Measurements from ENCODE around the gene AGMO. TPM values are rescaled to one million over a fixed set of nuclear protein-coding genes. Genes with fewer than 3 reads are reported as not detected.

AGMO gene
- total RNA-seq, 1 experiment from 2014 or later, result 0.77 TPM

GRCh38 chr7:15556339-15557105, 5.3 kb downstream of the AGMO start:
- ATAC-seq (no peak), DNase-seq (ENCODE audit: low spot score) (no peak)
- H3K36me3 Mint-ChIP-seq, result no peaks in the 10 kb centered on the region
- no peaks in the 10 kb centered on the region for H3K27me3 Mint-ChIP-seq (ENCODE audit: low read depth)
- POLR2A ChIA-PET, result no interaction called here
- no peak overlapping the region for H3K27ac Mint-ChIP-seq
- no peak overlapping the region for H3K4me3 Mint-ChIP-seq
- CTCF ChIA-PET, result interaction anchor here (0.6 kb wide), 1 partner anchor 417 kb away, joined by 6 read pairs; no protein-coding TSS in a partner anchor
- no peaks in the 10 kb centered on the region for H3K9me3 Mint-ChIP-seq
- TF ChIP-seq, protein P1, sequence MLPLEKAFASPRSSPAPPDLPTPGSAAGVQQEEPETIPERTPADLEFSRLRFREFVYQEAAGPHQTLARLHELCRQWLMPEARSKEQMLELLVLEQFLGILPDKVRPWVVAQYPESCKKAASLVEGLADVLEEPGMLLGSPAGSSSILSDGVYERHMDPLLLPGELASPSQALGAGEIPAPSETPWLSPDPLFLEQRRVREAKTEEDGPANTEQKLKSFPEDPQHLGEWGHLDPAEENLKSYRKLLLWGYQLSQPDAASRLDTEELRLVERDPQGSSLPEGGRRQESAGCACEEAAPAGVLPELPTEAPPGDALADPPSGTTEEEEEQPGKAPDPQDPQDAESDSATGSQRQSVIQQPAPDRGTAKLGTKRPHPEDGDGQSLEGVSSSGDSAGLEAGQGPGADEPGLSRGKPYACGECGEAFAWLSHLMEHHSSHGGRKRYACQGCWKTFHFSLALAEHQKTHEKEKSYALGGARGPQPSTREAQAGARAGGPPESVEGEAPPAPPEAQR (CRISPR knock-in tag; IDR thresholded peaks at IDR 0.05), result no peak
- TF ChIP-seq TEAD4 (CRISPR knock-in tag; IDR thresholded peaks at IDR 0.05), result no peak
- no peak for TF ChIP-seq MYBL2 (CRISPR knock-in tag; IDR thresholded peaks at IDR 0.05)
- TF ChIP-seq NFE2L1 (CRISPR knock-in tag; IDR thresholded peaks at IDR 0.05), result no peak
- TF ChIP-seq ERG (CRISPR knock-in tag; IDR thresholded peaks at IDR 0.05), result no peak
- TF ChIP-seq, protein P2, sequence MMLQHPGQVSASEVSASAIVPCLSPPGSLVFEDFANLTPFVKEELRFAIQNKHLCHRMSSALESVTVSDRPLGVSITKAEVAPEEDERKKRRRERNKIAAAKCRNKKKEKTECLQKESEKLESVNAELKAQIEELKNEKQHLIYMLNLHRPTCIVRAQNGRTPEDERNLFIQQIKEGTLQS (CRISPR knock-in tag; conservative IDR thresholded peaks at IDR 0.05), result no peak
- no peak for TF ChIP-seq OVOL2 (CRISPR knock-in tag; IDR thresholded peaks at IDR 0.05; ENCODE audit: borderline replicate concordance)
- TF ChIP-seq JUN (CRISPR knock-in tag; IDR thresholded peaks at IDR 0.05), result no peak
- TF ChIP-seq CDX4 (CRISPR knock-in tag; IDR thresholded peaks at IDR 0.05; ENCODE audit: borderline replicate concordance), result no peak
- H3K4me1 Mint-ChIP-seq, result peaks cover 19% of the 10 kb centered on the region

DNA sequence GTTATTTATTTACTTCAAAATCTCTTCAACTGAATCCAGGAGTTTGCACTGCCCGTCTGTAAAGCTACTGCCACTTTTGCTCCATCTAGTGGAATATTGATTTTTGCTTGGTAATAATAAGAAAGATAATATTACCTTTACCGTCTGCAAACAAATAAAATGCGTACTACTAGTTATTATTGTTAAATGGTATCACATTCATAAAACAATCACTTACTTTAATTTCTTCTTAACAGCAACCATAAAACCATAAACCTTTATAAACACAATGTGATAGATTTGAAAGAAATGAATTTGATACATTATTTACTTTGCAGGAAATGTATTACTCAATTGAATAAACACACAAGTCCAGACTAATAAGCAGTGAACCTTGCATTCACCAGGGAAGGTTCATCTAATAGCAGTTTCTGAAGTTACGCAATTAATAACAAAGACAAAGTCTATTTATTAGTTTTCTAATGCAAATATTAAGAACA, 6.4 kb downstream of the AGMO start:
- H3K27ac Mint-ChIP-seq, result no peak overlapping the region
- ChIA-PET CTCF (no interaction called here), POLR2A (no interaction called here)
- TF ChIP-seq MYBL2 (CRISPR knock-in tag; IDR thresholded peaks at IDR 0.05), result no peak
- TF ChIP-seq NR1H2 (CRISPR knock-in tag; IDR thresholded peaks at IDR 0.05), result no peak
- no peak for TF ChIP-seq ZNF396 (CRISPR knock-in tag; IDR thresholded peaks at IDR 0.05; ENCODE audit: borderline replicate concordance)
- no peak for TF ChIP-seq ZMAT4 (CRISPR knock-in tag; IDR thresholded peaks at IDR 0.05)
- TF ChIP-seq CREM (CRISPR knock-in tag; IDR thresholded peaks at IDR 0.05), result no peak
- TF ChIP-seq FOXK1 (CRISPR knock-in tag; IDR thresholded peaks at IDR 0.05), result no peak
- TF ChIP-seq ZNF232 (CRISPR knock-in tag; IDR thresholded peaks at IDR 0.05), result no peak
- TF ChIP-seq AR (CRISPR knock-in tag; IDR thresholded peaks at IDR 0.05), result no peak
- no peak for TF ChIP-seq USF2 (CRISPR knock-in tag; IDR thresholded peaks at IDR 0.05)
- no peak for TF ChIP-seq JUN (CRISPR knock-in tag; IDR thresholded peaks at IDR 0.05)
- no peak for TF ChIP-seq CTCF (IDR thresholded peaks at IDR 0.05)
- TF ChIP-seq NFE2L1 (CRISPR knock-in tag; IDR thresholded peaks at IDR 0.05), result no peak
- no peak for TF ChIP-seq KAT7 (CRISPR knock-in tag; IDR thresholded peaks at IDR 0.05; ENCODE audit: borderline replicate concordance)
- no peak for TF ChIP-seq FOXJ3 (CRISPR knock-in tag; IDR thresholded peaks at IDR 0.05; ENCODE audit: borderline replicate concordance)
- no peak for TF ChIP-seq EMX1 (CRISPR knock-in tag; IDR thresholded peaks at IDR 0.05)
- no peak for TF ChIP-seq NR2C2 (CRISPR knock-in tag; IDR thresholded peaks at IDR 0.05)
- TF ChIP-seq CREB1 (CRISPR knock-in tag; IDR thresholded peaks at IDR 0.05), result no peak
- H3K9me3 Mint-ChIP-seq, result no peaks in the 10 kb centered on the region
- no peaks in the 10 kb centered on the region for H3K27me3 Mint-ChIP-seq (ENCODE audit: low read depth)
- no peak for DNase-seq (ENCODE audit: low spot score)
- no peaks in the 10 kb centered on the region for H3K36me3 Mint-ChIP-seq
- H3K4me3 Mint-ChIP-seq, result no peak overlapping the region
- peaks cover 14% of the 10 kb centered on the region for H3K4me1 Mint-ChIP-seq
- ATAC-seq, result no peak
